ENCODE data around the gene MYOM1. TPM values are rescaled to one million over a fixed set of nuclear protein-coding genes. Genes with fewer than 3 reads are reported as not detected.

Gene MYOM1
- total RNA-seq, 1 donor from 2014 or later, result 0.07 TPM

DNA sequence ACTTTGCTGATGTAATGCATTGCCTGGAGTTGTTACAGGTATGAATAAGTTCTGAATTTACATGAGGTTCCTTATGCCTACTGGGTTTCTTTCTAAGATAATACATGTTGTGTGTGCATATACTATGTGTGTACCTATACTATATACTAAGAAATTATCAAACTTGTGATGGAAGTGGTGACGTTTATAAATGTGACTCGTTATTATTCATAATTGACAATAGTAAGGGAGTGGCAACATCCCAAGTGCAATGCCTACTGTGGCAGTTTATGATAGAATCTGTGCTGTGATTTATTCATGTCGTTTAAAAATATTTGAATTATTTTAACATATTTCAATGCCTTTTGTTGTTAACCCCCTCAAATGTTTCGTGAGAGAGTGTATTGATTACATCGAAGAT is 29.9 kb downstream of the MYOM1 start:
- DNase-seq (ENCODE audit: low read depth, low spot score), result no peak

DNA sequence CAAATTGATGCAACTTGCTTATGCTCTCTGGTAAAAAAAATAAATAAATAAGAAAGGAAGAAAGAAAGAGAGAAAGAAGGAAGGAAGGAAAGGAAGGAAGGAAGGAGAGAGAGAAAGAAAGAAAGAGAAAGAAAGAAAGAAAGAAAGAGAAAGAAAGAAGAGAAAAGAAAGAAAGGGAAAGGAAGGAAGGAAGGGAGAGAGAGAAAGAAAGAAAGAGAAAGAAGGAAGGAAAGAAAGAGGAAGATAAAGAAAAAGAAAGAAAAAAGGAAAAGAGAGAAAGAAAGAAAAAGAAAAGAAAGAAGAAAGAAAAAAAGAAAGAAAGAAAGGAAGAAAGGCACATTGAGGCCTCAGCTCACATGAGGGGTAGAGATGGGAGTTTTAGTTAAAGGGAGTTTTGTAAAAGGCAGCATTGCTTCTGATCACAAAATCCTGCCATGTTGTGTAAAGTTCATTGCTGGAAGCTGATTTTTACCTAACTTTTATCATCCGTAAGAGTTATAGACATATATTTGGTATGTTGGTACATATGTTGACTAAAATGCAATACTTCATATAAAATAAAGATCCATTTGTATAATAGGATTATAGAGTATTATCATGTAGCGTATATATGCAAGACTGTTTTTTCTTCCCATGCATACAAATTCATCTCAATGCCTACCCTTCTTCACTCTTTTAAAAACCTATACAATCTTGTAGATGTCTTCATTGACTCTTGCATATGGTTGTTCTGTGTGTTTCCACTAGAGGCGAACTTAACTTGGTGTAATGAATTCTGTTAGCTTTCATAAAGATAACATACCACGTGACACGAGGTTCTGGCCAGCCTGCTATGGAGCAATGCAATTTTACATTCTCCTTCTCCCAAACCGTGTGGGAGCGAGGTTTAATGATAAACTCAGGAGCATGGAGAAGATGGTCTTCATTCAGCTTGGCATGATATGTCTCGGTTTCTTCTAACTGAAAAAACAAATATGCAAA is 32.8 kb downstream of the MYOM1 start:
- DNase-seq (ENCODE audit: low read depth, low spot score), result no peak

- DNase-seq (ENCODE audit: low read depth, low spot score), result no peak
Observed at GRCh38 chr18:3184275-3184963, 35.3 kb downstream of the MYOM1 start.

DNA sequence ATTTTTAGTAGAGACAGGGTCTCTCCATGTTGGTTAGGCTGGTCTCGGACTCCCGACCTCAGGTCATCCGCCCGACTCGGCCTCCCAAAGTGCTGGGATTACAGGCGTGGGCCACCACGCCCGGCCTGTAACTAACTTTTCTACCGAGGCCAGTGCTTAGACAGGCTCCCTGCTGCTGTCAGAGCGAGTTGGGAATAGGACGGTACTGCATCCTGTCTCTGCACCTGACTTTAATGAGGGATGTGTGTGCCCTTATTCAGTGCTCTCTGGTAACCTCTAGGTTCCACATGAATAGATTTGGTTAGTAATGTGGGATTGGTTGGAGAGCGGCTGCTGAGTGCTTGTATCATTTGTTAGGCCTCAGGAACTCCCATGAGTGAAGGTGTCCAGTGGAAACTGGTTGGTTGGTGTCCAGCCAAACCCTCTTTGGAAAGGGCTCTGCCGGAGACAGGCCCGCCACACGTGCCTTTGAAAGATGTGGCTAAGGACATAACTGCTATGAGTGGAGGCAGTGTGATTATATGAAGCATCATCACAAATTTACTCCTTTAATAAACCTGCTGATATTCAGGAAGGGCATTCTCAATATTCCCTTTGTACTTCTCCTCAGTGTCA is 36.6 kb downstream of the MYOM1 start:
- DNase-seq (ENCODE audit: low read depth, low spot score), result no peak

DNA sequence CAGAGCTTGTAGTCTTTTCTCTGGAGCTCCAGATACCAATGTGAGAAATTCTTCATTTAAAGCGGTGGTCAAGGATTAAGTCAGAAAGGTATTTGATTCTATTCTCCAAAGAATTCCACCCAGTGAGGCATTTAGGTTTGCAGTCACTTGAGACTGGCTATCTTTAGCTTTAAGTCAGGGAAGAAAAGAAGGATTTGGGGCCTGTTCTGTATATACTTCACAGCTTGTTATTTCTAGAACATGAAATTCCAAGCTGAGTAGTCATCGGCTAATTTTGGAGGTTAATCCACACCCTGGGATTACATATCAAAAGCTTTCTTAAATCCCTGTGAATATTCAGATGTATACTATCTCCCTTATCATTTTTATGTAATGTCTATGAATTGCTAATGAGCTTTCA is 39.4 kb downstream of the MYOM1 start:
- no peak for DNase-seq (ENCODE audit: low read depth, low spot score)

- no peak for DNase-seq (ENCODE audit: low read depth, low spot score)
Observed at GRCh38 chr18:3179430-3180089, 40.2 kb downstream of the MYOM1 start.

GRCh38 chr18:3177902-3178687 is 41.7 kb downstream of the MYOM1 start:
- no peak for DNase-seq (ENCODE audit: low read depth, low spot score)

- DNase-seq (ENCODE audit: low read depth, low spot score), result no peak
Observed at GRCh38 chr18:3175195-3175758, 44.5 kb downstream of the MYOM1 start.

GRCh38 chr18:3172097-3172496 is 47.7 kb downstream of the MYOM1 start:
- no peak for DNase-seq (ENCODE audit: low read depth, low spot score)

- DNase-seq (ENCODE audit: low read depth, low spot score), result no peak
Observed at GRCh38 chr18:3171631-3172030, 48.1 kb downstream of the MYOM1 start.

DNA sequence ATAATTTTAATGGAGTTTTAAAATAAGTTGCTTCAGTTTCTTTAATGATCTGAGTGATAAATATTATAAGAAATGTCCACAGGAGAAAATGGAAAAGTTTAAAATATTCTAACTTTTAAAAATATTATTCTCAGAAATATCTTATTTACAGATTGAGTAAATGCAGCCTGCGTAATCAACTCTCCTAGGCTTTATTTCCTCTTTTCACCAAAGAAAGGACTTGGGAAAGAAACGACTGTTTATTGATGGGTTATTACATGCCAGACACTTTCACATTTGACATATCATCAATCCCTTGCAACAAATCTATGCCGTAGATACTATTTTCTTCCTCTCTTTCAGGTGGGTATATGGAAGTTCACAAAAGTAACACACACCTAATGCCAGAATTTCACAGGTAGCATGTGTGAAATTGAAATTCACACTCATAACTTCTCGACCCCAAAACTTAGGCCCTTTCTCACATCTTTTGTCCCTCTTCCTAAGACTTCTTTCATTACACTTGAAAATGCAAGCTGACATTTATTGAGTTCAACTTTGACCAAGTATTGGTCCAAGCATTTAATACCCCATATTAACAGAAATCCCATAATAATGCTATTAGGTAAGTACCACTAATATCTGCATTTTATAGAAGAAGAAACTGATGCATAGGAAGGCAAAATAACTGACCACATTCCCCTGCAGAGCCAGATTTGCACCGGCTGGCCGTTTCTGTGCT is 49.2 kb downstream of the MYOM1 start:
- no peak for DNase-seq (ENCODE audit: low read depth, low spot score)

DNA sequence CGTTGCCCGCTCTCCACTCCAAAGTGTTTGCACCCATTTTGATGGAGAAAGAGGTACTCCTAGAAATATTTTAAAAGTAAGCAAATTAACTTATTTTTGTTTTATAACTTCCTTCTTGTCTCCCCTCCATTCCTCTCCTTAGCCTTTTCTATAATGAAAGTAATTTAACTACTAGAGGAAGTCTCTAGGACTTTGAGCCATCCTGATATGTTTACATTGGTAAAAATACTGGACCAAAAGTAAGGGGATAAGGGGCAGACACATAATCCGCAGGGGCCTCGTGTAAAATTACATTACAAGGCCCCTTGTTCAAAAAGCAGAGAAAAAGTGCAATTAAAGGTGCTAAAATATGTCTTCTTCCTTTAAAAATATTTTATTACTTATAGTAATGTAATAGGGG is 55.4 kb downstream of the MYOM1 start:
- no peak for DNase-seq (ENCODE audit: low read depth, low spot score)

DNA sequence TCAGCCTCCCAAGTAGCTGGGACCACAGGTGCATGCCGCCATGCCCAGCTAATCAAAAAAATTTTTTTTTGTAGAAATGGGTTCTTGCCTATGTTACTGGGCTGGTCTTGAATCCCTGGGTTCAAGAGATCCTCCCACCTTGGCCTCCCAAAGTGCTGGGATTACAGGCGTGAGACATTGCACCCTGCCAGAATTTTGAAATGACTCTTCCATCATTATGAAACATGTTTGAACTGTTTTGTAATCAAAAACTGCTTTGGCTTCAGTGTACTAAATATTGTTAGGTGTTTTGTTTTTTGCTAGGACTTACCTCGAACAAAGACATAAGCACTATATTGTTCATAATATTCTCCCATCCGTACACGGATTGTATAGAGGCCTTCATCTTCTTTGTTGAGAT is 55.8 kb downstream of the MYOM1 start:
- no peak for DNase-seq (ENCODE audit: low read depth, low spot score)

DNA sequence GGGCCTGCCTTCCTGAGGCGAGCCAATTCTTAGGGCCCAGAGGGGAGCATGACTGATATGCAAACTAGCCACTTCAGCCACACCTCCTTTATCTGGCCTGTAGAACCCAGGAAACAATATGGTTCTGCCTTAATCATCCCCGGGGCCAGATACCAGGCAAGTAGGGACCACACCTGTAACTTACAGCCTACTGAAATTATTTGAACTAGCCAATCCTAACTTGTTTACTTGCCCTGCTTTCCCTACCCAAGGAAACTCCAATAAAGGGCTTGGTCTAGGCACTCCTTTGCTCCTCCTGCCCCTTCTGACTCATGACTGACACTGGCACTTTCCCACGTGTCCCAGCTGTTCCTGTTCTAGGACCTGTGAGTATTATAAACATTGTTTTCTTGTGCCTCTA is 57.6 kb downstream of the MYOM1 start:
- no peak for DNase-seq (ENCODE audit: low read depth, low spot score)

- DNase-seq (ENCODE audit: low read depth, low spot score), result no peak
Observed at GRCh38 chr18:3159830-3160229, 59.9 kb downstream of the MYOM1 start.

DNA sequence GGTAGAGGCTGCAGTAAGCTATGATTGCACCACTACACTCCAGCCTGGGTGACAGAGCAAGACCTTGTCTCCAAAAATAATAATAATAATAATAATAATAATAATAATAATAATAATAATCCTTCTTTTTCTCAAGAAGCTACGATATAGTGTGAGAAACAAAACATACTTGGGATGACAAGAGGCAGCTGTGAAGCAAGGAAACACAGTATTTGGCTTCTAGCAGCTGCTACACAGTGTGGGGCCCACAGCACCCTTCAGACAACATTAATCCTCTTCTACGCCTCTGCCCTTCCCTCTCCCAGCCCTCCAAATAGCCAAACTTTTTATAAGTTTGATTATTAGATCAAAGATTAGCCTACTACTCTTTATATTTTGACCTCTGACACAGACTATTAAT is 62.2 kb downstream of the MYOM1 start:
- DNase-seq (ENCODE audit: low read depth, low spot score), result no peak

- no peak for DNase-seq (ENCODE audit: low read depth, low spot score)
Observed at GRCh38 chr18:3157086-3157485, 62.7 kb downstream of the MYOM1 start.

DNA sequence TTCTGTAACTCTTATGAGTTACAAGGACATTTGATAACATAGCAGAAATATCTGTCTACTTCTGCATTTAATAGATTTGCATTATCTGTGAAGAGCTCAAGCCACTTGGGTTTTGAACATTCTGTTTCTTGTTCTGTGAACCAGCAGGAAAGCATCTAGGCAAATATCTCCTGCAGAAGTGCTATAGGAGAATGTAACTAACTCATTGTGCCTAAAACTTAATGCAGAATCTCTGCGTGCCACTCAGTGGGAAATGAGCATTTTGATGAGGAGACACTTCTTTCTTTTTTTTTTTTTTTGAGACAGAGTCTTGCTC is 63.5 kb downstream of the MYOM1 start:
- DNase-seq (ENCODE audit: low read depth, low spot score), result no peak

DNA sequence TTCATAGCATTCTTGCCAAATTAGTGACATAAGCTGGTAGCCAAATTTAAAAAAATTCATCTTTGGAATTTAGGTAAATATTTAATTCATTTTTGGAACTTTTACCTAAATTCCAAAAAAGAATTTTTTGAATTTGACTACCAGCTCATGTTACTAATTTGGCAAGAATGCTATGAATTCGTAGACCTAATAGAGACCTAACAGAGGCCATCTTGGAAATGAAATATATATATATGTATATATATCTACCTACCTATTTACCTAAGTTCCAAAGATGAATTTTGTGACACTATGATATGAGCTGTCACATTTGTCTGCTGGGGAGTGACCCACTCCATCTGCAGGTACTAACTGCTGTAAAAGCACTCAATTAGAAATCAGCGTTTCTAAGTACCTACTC is 65.6 kb downstream of the MYOM1 start:
- no peak for DNase-seq (ENCODE audit: low read depth, low spot score)

- no peak for DNase-seq (ENCODE audit: low read depth, low spot score)
Observed at GRCh38 chr18:3153107-3153704, 66.6 kb downstream of the MYOM1 start.

All from pulmonary artery endothelial cell (primary cell).